BLaER1 treated with 17β-estradiol and CSF1 and Interleukin-3, amounts not matched to agents 10 nM and 100 nM (cell line): ENCODE data around the gene PIP4K2B.

Source experiments
- H3K27ac ChIP-seq, 11 experiments: shearing (Covaris generic); formaldehyde crosslinking; 2 replicates each; pipeline ENCODE4 v1.8.1; 2022
- H3K27me3 ChIP-seq, 11 experiments: shearing (Covaris generic); formaldehyde crosslinking; 2 replicates each; pipeline ENCODE4 v1.8.1; 2022
- H3K36me3 ChIP-seq, 11 experiments: shearing (Covaris generic); formaldehyde crosslinking; 2 replicates each; pipeline ENCODE4 v1.8.1; 2022
- H3K4me1 ChIP-seq, 10 experiments: shearing (Covaris generic); formaldehyde crosslinking; 2 replicates each; pipeline ENCODE4 v1.8.1; 2022
- H3K4me2 ChIP-seq, 11 experiments: shearing (Covaris generic); formaldehyde crosslinking; 2 replicates each; pipeline ENCODE4 v1.8.1; 2022
- H3K4me3 ChIP-seq, 10 experiments: shearing (Covaris generic); formaldehyde crosslinking; 2 replicates each; pipeline ENCODE4 v1.8.1; 2022
- H3K9ac ChIP-seq, 11 experiments: shearing (Covaris generic); formaldehyde crosslinking; 2 replicates each; pipeline ENCODE4 v1.8.1; 2022
- H3K9me3 ChIP-seq, 11 experiments: shearing (Covaris generic); formaldehyde crosslinking; replicated peaks in 1 of 11; 2 replicates each; pipeline ENCODE4 v1.8.1; 2022
- H4K20me1 ChIP-seq, 11 experiments: shearing (Covaris generic); formaldehyde crosslinking; 2 replicates each; pipeline ENCODE4 v1.8.1; 2022
- Cebpa-rat ChIP-seq, 11 experiments: shearing (Covaris generic); IDR thresholded peaks; 2 replicates each; pipeline ENCODE4 v1.8.1; 2022

Gene PIP4K2B

DNA sequence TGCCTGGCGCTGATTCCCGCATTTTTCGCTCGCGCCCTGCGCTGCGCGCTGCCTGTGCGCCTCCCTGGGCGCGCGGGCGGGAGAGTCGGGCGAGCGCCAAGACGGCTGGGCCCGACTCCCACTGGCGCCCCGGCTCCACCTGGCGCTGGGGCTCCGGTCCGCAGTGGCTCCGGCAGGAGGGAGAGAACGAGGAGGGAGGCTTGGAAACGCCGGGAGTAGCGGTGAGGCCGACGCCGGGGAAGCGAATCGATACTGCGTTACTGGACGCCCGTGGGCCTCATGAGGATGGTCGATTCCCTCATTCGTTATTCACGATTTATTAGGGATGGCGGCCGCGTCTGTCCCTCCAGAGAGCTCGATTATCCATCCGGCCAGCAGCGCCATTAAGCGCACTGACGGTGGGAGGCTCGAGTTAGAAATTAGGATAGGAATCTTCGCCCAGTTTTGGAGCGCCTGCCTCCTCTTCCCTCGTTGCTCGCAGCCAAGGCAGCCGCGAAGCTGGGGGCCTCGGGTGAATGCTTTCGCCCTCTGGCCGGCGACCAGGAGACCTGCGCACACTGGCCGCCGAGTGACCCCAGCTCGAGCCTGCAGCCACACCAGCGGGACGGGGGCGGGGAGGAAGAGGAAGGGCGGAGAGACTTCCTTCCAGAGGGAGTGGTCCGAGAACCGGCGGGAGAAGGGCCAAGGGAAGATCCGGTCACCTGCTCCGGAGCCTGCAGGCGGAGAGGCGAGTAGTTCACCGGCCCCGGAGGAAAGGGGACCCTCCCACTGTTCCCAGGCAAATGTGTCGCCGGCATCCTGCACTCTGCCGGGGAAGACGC, 49.9 kb downstream of the PIP4K2B start:
- no peak overlapping the region for H3K27ac ChIP-seq
- H3K36me3 ChIP-seq = peaks cover 3 to 11% (median 9%) of the 10 kb centered on the region in 11 experiments; a peak in 21 of 22 replicates
- peaks cover 0 to 45% (median 32%) of the 10 kb centered on the region in 11 experiments; a peak in 19 of 22 replicates for H4K20me1 ChIP-seq
- peak overlapping the region in 9 of 11 experiments; percentile 28 to 62 (median 50); a peak in 14 of 22 replicates for H3K9ac ChIP-seq
- H3K9me3 ChIP-seq = no peaks in the 10 kb centered on the region
- H3K4me3 ChIP-seq = peak overlapping the region; percentile 47 to 97 (median 58)
- peaks cover 35 to 51% (median 47%) of the 10 kb centered on the region in 11 experiments for H3K27me3 ChIP-seq
- peaks cover 62 to 83% (median 73%) of the 10 kb centered on the region in 10 experiments for H3K4me1 ChIP-seq
- peak overlapping the region; percentile 73 to 99 (median 91) for H3K4me2 ChIP-seq
- TF ChIP-seq Cebpa-rat (IDR thresholded peaks at IDR 0.05) = no peak

DNA sequence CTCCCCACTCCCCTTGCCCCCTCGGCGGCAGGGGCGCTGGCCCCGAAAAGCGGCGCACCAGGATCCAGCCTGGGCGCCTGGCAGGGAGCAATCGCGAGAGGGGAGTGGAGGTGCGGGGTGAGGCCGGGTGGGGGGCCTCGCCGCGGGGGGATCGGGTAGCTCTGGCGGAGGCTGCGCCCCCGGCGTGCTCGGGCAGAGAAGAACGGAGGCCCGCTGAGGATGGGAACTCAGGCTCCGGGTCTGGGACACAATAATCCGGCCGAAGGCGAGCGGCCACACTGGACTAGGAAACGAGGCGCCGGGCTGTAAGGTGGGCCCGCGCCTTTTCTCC, 50.5 kb downstream of the PIP4K2B start:
- Histone ChIP-seq H3K4me1 (peaks cover 56 to 80% (median 73%) of the 10 kb centered on the region in 10 experiments), H3K4me2 (peak overlapping the region; percentile 73 to 99 (median 91)), H3K9me3 (no peaks in the 10 kb centered on the region), H3K9ac (peak overlapping the region in 9 of 11 experiments; percentile 28 to 62 (median 50); a peak in 16 of 22 replicates), H3K36me3 (peaks cover 0 to 5% (median 3%) of the 10 kb centered on the region in 11 experiments; a peak in 17 of 22 replicates), H4K20me1 (peaks cover 0 to 40% (median 29%) of the 10 kb centered on the region in 11 experiments; a peak in 18 of 22 replicates), H3K27ac (no peak overlapping the region), H3K4me3 (peak overlapping the region; percentile 47 to 97 (median 58)), H3K27me3 (peaks cover 35 to 51% (median 47%) of the 10 kb centered on the region in 11 experiments)
- TF ChIP-seq Cebpa-rat (IDR thresholded peaks at IDR 0.05) = no peak

DNA sequence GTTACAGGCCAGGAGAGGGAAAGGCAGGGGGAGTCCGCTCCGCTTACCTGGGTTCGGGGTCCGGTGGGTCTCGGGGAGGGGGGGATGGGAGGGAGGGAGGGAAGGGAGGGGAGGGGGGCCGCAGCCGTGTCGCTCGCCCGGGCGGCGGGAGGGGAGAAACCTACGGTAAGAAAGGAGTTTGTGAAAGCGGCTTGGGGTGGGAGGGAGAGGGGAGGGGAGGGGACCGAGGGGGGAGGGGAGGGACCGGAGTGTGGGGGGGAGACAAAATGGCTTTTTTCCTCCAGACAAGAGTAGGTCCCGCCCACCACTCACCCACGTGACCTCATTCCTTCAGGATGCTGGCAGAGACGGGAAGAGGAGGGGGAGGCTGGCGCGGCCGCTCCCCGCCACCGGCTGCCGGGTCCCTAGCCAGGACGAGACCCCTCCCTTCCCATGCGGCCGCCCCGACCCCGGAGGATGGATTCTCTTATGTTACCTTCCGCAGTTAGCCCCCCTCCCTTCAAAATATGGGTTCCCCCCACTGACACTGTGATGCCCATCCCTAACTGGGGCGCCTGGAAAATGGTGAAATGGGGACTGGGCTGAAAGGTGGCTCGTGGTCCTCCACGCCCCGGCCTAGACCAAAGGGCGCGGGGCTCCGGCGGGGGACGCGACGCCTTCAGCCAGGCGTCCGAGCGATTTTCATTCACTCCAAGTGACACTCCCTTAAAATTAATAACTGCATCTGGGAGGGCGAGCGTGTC, 51.0 kb downstream of the PIP4K2B start, which contains the start of gene PCGF2:
Gene PCGF2, minus strand, starts transcription at position 188 of the 743 bp plus-strand sequence. CDS start 7,934 bp downstream, outside the sequence.
- Histone ChIP-seq H4K20me1 (peaks cover 0 to 34% (median 26%) of the 10 kb centered on the region in 11 experiments; a peak in 19 of 22 replicates), H3K4me1 (peaks cover 53 to 80% (median 73%) of the 10 kb centered on the region in 10 experiments), H3K9ac (peak within 1 kb of the TSS; percentile 63 to 82 (median 78)), H3K27me3 (peaks cover 35 to 51% (median 47%) of the 10 kb centered on the region in 11 experiments), H3K4me2 (peak within 1 kb of the TSS; percentile 92 to 99 (median 98)), H3K9me3 (no peaks in the 10 kb centered on the region), H3K27ac (peak within 1 kb of the TSS; percentile 27 to 71 (median 57); a peak in 20 of 22 replicates), H3K36me3 (no peaks in the 10 kb centered on the region), H3K4me3 (peak within 1 kb of the TSS; percentile 67 to 97 (median 74))
- TF ChIP-seq Cebpa-rat (IDR thresholded peaks at IDR 0.05) = no peak

DNA sequence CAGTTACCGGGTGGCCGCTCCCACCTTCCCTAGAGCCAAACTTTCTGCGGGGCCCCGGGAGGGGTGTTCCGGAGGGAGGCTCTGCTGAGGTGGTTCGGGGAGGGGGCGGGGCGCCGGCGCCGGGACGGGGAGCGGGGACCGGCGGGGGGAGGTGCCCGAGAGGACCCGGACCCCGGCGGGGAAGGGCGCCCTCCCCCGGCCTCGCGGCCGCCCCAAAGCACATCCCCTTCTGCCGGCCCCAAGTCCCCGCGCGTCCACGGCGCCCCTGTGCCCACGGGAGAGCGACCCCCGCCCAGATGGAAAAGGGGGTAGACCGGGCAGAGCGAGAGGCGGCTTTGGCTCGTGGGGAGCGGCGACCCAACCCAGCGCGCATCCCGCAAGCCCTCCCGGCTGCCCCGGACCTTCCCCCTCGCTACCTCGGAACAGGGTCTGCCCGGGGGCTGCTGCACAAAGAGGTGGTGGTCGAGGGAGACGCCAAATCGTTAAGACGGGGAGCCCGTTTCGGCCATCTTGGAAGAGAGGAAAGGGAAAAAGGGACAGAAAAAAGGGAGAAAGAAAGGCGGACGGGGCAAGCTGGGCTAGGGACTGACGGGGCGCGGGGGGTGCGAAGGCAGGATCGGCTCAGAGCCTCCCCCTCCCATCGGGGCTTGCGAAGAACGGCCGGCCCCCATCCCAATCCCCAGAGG, 51.8 kb downstream of the PIP4K2B start:
- Histone ChIP-seq H3K4me3 (peak overlapping the region; percentile 67 to 80 (median 72)), H4K20me1 (peaks cover 0 to 32% (median 26%) of the 10 kb centered on the region in 11 experiments; a peak in 20 of 22 replicates), H3K27me3 (peaks cover 35 to 51% (median 47%) of the 10 kb centered on the region in 11 experiments), H3K9ac (peak overlapping the region; percentile 63 to 82 (median 78)), H3K27ac (peak overlapping the region; percentile 15 to 71 (median 57); a peak in 20 of 22 replicates), H3K4me1 (peaks cover 52 to 84% (median 78%) of the 10 kb centered on the region in 10 experiments), H3K9me3 (no peaks in the 10 kb centered on the region), H3K4me2 (peak overlapping the region; percentile 91 to 99 (median 97)), H3K36me3 (no peaks in the 10 kb centered on the region)
- no peak for TF ChIP-seq Cebpa-rat (IDR thresholded peaks at IDR 0.05)

DNA sequence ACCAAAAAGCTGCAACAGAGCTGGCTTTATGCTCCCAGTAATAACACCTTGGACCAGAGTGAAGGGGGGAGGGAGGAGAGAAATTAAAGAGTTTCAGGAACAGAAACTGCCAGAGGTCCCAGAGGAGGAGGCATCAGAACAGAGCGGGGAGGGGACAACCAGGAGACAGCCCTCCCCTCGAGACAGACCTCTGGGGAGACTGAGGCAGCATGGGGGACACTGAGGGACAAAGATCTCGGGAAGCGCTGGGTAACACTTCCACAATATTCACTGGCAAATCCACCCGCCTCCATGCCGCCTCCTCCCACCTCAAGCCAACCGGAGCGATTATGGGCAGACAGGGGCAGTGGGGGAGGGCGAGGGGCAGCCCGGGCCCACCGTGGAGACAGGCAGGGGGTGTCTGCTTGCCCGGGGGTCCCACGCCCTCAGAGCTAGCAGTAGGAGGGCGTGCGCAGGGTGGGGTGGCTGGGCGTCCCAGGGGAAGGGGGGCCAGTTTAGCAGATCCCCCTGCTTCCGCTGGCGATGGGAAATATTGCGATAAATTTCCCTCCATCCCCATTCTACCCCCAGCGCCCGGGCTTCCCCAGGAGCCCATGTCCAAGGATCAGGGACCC, 52.4 kb downstream of the PIP4K2B start:
- peak overlapping the region; percentile 67 to 80 (median 72) for H3K4me3 ChIP-seq
- no peak for TF ChIP-seq Cebpa-rat (IDR thresholded peaks at IDR 0.05)
- peaks cover 52 to 89% (median 84%) of the 10 kb centered on the region in 10 experiments for H3K4me1 ChIP-seq
- no peaks in the 10 kb centered on the region for H3K36me3 ChIP-seq
- peak overlapping the region in 9 of 11 experiments; percentile 27 to 71 (median 54); a peak in 16 of 22 replicates for H3K27ac ChIP-seq
- peak overlapping the region; percentile 63 to 82 (median 78); a peak in 21 of 22 replicates for H3K9ac ChIP-seq
- H4K20me1 ChIP-seq = peaks cover 1 to 37% (median 27%) of the 10 kb centered on the region in 11 experiments; a peak in 20 of 22 replicates
- H3K27me3 ChIP-seq = peaks cover 35 to 51% (median 47%) of the 10 kb centered on the region in 11 experiments
- peak overlapping the region; percentile 91 to 99 (median 97) for H3K4me2 ChIP-seq
- H3K9me3 ChIP-seq = no peaks in the 10 kb centered on the region

DNA sequence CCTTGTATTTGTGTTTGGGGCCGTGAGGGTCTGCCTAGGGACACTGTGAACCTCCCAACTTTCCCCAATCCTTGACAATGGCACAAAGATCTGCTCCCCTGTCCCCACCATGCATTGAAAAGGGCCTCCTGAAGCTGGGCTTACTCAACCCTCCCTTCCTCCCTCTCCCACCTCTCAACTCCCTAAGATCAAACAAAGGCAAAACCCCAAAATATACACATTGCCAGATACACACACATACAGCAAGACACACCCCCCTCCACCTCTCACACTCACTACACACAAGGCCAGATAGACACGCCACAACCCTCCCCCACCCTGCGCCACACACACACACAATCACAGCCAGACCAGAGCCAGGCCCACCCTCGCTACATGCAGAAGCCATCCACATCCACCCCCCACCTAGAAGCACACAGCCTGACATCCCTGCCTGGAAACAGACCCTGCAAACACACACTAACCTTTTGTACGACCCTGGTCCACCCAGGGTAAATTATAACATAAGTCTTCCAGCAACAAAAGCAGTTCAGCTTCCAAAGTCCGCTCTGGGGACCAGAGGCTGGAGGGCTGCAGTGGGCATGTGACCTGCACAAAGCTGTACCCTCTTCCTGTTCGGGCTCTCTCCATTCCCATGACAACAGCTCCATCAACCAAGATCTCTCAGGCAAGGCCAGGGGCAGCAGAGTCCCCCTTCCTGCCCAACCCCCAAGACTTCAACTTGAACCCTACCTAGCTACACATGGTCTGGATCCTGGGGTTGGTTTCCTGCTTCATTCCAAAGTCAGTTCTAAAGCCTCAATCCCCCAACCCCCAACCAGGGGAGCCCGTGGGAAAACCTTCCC, 53.1 kb downstream of the PIP4K2B start:
- Histone ChIP-seq H3K4me1 (peaks cover 49 to 92% (median 89%) of the 10 kb centered on the region in 10 experiments), H3K4me2 (peak overlapping the region; percentile 91 to 99 (median 97)), H3K27me3 (peaks cover 34 to 44% (median 41%) of the 10 kb centered on the region in 11 experiments), H3K27ac (peak overlapping the region in 8 of 11 experiments; percentile 9 to 71 (median 50); a peak in 13 of 22 replicates), H3K4me3 (peak overlapping the region; percentile 67 to 80 (median 72)), H3K9ac (peak overlapping the region in 9 of 11 experiments; percentile 28 to 81 (median 74); a peak in 17 of 22 replicates), H3K9me3 (no peaks in the 10 kb centered on the region), H3K36me3 (no peaks in the 10 kb centered on the region), H4K20me1 (peaks cover 5 to 45% (median 27%) of the 10 kb centered on the region in 11 experiments; a peak in 20 of 22 replicates)
- TF ChIP-seq Cebpa-rat (IDR thresholded peaks at IDR 0.05) = no peak

DNA sequence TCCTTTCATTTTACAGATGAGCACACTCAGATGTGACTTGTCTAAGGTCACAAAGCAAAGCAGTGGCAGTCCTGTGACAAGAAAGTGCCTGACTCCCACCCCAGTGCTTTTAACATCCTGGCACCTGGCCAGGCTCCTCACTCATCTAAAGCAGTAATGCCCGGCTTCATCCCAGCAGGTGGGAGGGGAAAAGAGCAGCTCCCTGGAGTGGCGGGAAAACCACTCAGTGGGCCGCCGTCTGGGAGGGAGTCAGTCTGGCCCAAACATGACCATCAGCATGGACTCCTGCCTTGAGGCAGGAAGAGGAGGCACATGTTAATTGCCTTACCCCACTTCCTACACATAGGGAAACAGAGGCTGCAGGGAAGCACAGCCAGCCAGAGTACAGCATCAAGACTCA, 53.8 kb downstream of the PIP4K2B start:
- H4K20me1 ChIP-seq = peaks cover 5 to 45% (median 22%) of the 10 kb centered on the region in 11 experiments; a peak in 20 of 22 replicates
- H3K9ac ChIP-seq = peak overlapping the region in 8 of 11 experiments; percentile 21 to 81 (median 74); a peak in 14 of 22 replicates
- H3K4me3 ChIP-seq = peak overlapping the region in 7 of 10 experiments; percentile 67 to 79 (median 72); a peak in 9 of 20 replicates
- H3K4me1 ChIP-seq = peaks cover 48 to 92% (median 89%) of the 10 kb centered on the region in 10 experiments
- H3K9me3 ChIP-seq = no peaks in the 10 kb centered on the region
- peak overlapping the region; percentile 91 to 99 (median 97) for H3K4me2 ChIP-seq
- peak overlapping the region in 6 of 11 experiments; percentile 12 to 71 (median 50); a peak in 9 of 22 replicates for H3K27ac ChIP-seq
- H3K27me3 ChIP-seq = peaks cover 27 to 37% (median 35%) of the 10 kb centered on the region in 11 experiments
- TF ChIP-seq Cebpa-rat (IDR thresholded peaks at IDR 0.05) = no peak
- H3K36me3 ChIP-seq = no peaks in the 10 kb centered on the region
